HEK293T (cell line): ENCODE measurements around the gene BRF1.
A peak's percentile ranks its signal among the peaks of the same experiment; 100 is the strongest.

ENCODE experiments used
- CTCF ChIA-PET: fragments of 350-600 bp; formaldehyde crosslinking; extraction: SDS; loops from one replicate; lab custom pipeline; 2021; ENCODE audit warnings: antibody characterized with exemption, inconsistent platforms; lab: Yijun Ruan, JAX
- POLR2A ChIA-PET: fragments of 350-600 bp; formaldehyde crosslinking; extraction: SDS; loops from one replicate; lab custom pipeline; 2020; ENCODE audit warnings: antibody characterized with exemption, inconsistent platforms; lab: Yijun Ruan, JAX
- DNase-seq: peaks from one replicate; pipeline ENCODE4 v3.0.0; 2012; ENCODE audit warnings: mixed read lengths; ENCODE audit errors: extremely low spot score
- ARNT ChIP-seq: fragments of 450-650 bp; IDR thresholded peaks from 2 replicates; pipeline ENCODE4 v1.6.1; 2017; ENCODE audit warnings: mild to moderate bottlenecking
- BHLHE40 ChIP-seq: fragments of 450-650 bp; IDR thresholded peaks from 2 replicates; pipeline ENCODE4 v1.6.1; 2016; ENCODE audit warnings: mild to moderate bottlenecking, moderate library complexity, borderline replicate concordance
- CTBP1 ChIP-seq: fragments of 450-650 bp; IDR thresholded peaks from 2 replicates; pipeline ENCODE4 v1.6.1; 2016; ENCODE audit warnings: borderline replicate concordance
- ELF4 ChIP-seq: fragments of 450-650 bp; IDR thresholded peaks from 2 replicates; pipeline ENCODE4 v1.6.1; 2017; ENCODE audit warnings: antibody characterized with exemption
- FOXA1 ChIP-seq: fragments of 450-650 bp; IDR thresholded peaks from 2 replicates; pipeline ENCODE4 v1.6.1; 2016; ENCODE audit warnings: mild to moderate bottlenecking
- FOXK2 ChIP-seq: fragments of 450-650 bp; IDR thresholded peaks from 2 replicates; pipeline ENCODE4 v1.6.1; 2016; ENCODE audit warnings: mild to moderate bottlenecking
- FOXM1 ChIP-seq: fragments of 450-650 bp; IDR thresholded peaks from 2 replicates; pipeline ENCODE4 v1.6.1; 2017; ENCODE audit warnings: mild to moderate bottlenecking, borderline replicate concordance
- HDGF ChIP-seq: fragments of 450-650 bp; IDR thresholded peaks from 2 replicates; pipeline ENCODE4 v1.6.1; 2017; ENCODE audit warnings: antibody characterized with exemption, borderline replicate concordance
- L3MBTL2 ChIP-seq: fragments of 450-650 bp; conservative IDR thresholded peaks from 2 replicates; pipeline ENCODE4 v1.6.1; 2016; ENCODE audit warnings: mild to moderate bottlenecking
- LEF1 ChIP-seq: fragments of 450-650 bp; IDR thresholded peaks from 2 replicates; pipeline ENCODE4 v1.6.1; 2017; ENCODE audit warnings: mild to moderate bottlenecking, borderline replicate concordance
- NFRKB ChIP-seq: fragments of 450-650 bp; IDR thresholded peaks from 2 replicates; pipeline ENCODE4 v1.6.1; 2016; ENCODE audit warnings: mild to moderate bottlenecking, moderate library complexity
- SP1 ChIP-seq: fragments of 450-650 bp; IDR thresholded peaks from 2 replicates; pipeline ENCODE4 v1.6.1; 2017
- SUZ12 ChIP-seq: fragments of 450-650 bp; IDR thresholded peaks from 2 replicates; pipeline ENCODE4 v1.6.1; 2016; ENCODE audit warnings: mild to moderate bottlenecking
- TARDBP ChIP-seq: fragments of 450-650 bp; IDR thresholded peaks from 2 replicates; pipeline ENCODE4 v1.6.1; 2016
- ZNF384 ChIP-seq: fragments of 450-650 bp; IDR thresholded peaks from 2 replicates; pipeline ENCODE4 v1.6.1; 2016
- TF ChIP-seq, protein P1 (sequence below): fragments of 450-650 bp; IDR thresholded peaks from 2 replicates; pipeline ENCODE4 v1.6.1; 2016

BRF1 gene, protein sequence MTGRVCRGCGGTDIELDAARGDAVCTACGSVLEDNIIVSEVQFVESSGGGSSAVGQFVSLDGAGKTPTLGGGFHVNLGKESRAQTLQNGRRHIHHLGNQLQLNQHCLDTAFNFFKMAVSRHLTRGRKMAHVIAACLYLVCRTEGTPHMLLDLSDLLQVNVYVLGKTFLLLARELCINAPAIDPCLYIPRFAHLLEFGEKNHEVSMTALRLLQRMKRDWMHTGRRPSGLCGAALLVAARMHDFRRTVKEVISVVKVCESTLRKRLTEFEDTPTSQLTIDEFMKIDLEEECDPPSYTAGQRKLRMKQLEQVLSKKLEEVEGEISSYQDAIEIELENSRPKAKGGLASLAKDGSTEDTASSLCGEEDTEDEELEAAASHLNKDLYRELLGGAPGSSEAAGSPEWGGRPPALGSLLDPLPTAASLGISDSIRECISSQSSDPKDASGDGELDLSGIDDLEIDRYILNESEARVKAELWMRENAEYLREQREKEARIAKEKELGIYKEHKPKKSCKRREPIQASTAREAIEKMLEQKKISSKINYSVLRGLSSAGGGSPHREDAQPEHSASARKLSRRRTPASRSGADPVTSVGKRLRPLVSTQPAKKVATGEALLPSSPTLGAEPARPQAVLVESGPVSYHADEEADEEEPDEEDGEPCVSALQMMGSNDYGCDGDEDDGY

DNA sequence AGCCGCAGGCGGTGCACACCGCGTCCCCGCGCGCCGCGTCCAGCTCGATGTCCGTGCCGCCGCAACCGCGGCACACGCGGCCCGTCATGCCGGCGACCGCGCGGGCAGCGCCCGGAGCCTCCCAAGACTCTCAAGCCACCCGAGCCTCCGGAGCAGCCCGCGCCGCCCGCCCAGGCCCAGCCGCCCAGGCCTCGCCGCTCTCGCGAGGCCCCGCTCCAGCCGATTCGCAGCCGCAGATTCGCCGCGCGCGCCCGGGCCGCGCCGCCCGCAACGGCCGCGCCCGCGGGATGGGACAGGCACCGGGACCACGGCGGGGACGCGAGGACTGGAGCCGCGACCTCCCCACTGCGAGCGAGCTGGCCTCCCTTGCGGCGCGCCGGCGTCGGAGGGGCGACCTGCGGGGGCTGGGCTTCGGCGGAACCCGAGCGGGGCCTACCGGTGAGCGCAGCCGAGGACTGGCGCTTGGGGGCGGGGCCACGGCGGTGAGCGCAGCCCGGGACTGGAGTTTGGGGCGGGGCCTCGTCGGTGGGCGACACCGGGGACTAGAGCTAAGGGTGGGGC lies at the start of gene BRF1:
BRF1 (minus strand) TSS at position 460 of the 561 bp plus-strand sequence; CDS start at position 88, 372 bp downstream.
- POLR2A ChIA-PET = interaction anchor here (0.6 to 2.6 kb wide), 14 partner anchors 8 to 132 kb away, joined by 3 to 37 read pairs (median 3); partner anchors contain the start of genes BTBD6, JAG2 and PACS2
- CTCF ChIA-PET = interaction anchor here (0.8 to 1.5 kb wide), 5 partner anchors 8 to 185 kb away, joined by 3 to 5 read pairs (median 3); no protein-coding TSS in a partner anchor
- TF ChIP-seq FOXA1 = no peak
- TF ChIP-seq LEF1 = peak; percentile 32; the same call in 1 of the 2 replicates
- peak; percentile 60; the same call in 1 of the 2 replicates for TF ChIP-seq FOXM1
- TF ChIP-seq ARNT = peak; percentile 71; the same call in 1 of the 2 replicates
- no peak for TF ChIP-seq FOXK2
- DNase-seq = peak; percentile 95

DNA sequence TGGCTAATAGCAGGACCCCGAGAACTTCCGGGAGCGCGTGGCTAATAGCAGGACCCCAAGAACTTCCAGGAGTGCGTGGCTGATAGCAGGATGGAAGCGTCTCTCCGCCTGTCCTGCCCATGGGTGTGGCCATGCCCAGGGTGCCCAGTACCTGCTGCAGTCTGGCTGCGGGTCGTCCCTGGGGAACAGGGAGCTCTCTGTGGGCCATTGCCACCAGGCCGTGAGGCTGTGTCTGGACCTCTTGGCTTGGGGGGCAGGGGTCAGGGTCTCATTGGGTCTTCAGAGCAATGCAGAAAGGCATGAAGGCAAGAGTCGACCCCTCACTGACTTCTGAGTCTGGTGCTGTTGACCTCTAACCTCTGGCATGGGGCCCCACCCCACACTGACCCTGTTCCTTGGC lies 49.2 kb upstream of the BRF1 start:
- DNase-seq = no peak
- TF ChIP-seq L3MBTL2 (no peak), FOXM1 (no peak), TARDBP (no peak), SP1 (no peak), SUZ12 (no peak), ARNT (no peak), FOXA1 (no peak), LEF1 (no peak), BHLHE40 (no peak), NFRKB (no peak), FOXK2 (no peak), ZNF384 (no peak), HDGF (no peak), ELF4 (no peak), CTBP1 (no peak)
- TF ChIP-seq, protein P1, sequence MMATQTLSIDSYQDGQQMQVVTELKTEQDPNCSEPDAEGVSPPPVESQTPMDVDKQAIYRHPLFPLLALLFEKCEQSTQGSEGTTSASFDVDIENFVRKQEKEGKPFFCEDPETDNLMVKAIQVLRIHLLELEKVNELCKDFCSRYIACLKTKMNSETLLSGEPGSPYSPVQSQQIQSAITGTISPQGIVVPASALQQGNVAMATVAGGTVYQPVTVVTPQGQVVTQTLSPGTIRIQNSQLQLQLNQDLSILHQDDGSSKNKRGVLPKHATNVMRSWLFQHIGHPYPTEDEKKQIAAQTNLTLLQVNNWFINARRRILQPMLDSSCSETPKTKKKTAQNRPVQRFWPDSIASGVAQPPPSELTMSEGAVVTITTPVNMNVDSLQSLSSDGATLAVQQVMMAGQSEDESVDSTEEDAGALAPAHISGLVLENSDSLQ = no peak
- ChIA-PET POLR2A (no interaction called here), CTCF (interaction anchor here (0.6 kb wide), 2 partner anchors 149 to 195 kb away, joined by 3 read pairs; no protein-coding TSS in a partner anchor)

DNA sequence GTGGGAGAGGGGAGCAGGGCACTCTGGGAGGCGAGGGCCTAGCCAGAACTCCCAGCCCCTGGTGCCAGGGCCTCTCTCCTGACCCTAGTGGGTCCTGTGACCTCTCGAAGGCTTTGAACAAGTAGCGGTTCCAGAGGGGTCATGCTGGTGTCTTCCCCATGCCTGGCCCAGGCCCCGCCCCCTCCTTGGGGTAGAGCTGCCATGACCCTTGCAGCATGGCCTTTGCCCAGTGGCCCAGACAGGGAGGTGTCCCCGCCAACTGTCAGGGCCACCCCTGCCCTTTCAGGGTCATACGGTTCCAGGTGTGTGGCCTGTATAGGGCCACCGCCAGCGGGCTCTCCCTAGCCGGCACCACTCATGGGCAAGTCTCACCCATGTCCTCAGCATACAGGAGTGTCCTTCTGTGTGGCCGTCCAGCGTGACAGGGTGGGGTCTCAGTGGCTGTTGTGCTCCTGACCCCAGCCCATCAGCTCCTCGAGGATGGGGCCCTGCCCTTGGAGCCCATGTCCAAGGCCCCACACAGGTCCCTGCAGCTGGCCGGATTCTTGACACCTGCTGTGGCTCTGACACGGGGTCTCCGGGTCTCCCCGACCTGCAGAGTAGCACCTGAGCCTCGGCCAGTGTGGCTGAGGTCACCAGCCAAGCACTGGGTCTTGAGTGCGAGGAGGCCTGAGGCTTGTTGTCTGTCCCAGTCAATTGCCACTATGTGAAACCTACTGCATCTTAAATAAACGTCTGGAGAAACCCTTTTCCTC lies 48.3 kb upstream of the BRF1 start:
- no peak for TF ChIP-seq FOXA1
- no peak for TF ChIP-seq ELF4
- no peak for TF ChIP-seq TARDBP
- TF ChIP-seq LEF1 = no peak
- TF ChIP-seq HDGF = no peak
- TF ChIP-seq L3MBTL2 = no peak
- ChIA-PET CTCF (no interaction called here), POLR2A (no interaction called here)
- no peak for DNase-seq

DNA sequence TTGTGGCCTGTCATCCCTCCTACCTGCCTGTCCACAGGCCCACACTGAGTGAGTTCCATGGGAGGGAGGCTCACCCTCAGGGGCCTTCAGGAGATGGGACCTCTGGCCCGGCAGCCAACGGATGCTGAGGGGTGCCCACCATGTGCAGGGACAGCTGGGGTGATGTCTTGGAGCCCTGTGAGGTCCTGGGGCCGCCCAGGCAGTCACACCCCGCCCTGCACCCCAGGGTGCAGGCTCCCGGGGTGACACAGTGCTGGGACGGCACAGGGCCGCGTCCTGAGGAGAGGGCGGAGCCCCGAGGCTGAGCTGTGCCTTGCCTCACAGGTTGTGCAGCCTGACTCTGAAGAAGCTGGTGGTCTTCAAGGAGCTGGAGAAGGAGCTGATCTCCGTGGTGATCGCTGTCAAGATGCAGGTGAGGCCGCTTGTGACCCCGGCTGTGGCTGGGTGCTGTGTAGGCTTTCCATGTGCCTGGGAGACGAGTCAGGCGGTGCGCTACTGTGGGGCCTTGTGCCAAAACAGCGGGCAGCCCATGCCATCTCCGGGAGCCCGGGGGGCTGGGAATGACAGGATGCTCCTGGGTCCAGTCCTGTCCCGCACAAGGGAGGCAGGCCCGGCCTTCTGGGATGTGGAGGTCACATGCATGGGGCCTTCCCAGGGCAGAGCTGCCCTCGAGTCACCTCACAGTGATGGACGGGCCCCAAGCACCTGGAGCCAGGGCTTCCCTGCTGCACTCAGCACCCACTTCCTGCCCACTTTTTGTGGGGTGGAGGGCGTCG lies 47.6 kb upstream of the BRF1 start:
- POLR2A ChIA-PET = no interaction called here
- CTCF ChIA-PET = no interaction called here

More for the DNA sequence above, 47.6 kb upstream of the BRF1 start:
- TF ChIP-seq L3MBTL2 = no peak
- TF ChIP-seq CTBP1 = no peak
- no peak for TF ChIP-seq ELF4
- TF ChIP-seq ZNF384 = no peak
- TF ChIP-seq BHLHE40 = no peak
- no peak for TF ChIP-seq NFRKB
- no peak for TF ChIP-seq SUZ12
- no peak for TF ChIP-seq TARDBP
- TF ChIP-seq HDGF = no peak
- TF ChIP-seq, protein P1 = no peak
- no peak for TF ChIP-seq FOXA1
- TF ChIP-seq FOXM1 = no peak
- no peak for TF ChIP-seq LEF1
- TF ChIP-seq ARNT = no peak
- TF ChIP-seq FOXK2 = no peak
- TF ChIP-seq SP1 = no peak
- no peak for DNase-seq
